HG02938 (cell line): ENCODE measurements around the gene COQ8A.

ENCODE experiments used
- ATAC-seq: cut with Tn5 transposase; IDR thresholded peaks from one replicate; pipeline ENCODE4 v1.9.1; 2021; ENCODE audit warnings: mild to moderate bottlenecking, moderate library complexity; ENCODE audit not compliant: unreplicated experiment

The COQ8A gene

DNA sequence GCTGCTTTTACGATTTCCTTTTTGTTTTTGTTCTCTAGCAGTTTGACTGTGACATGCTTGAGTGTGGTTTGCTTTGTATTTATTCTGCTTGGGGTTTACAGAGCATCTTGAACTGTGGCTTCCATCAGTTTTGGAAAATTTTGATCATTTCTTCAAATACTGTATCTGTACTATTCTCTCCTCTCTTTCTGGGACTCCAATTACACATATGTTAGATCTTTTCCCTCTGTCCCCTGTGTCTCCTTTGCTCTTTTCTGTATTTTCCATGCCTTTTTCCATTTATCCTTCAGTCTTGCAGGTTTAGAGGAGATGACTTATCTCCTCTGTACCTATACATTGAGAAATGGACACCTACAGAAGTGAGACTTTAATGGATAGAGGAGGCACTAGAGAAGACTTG lies 31.7 kb downstream of the COQ8A start:
- ATAC-seq, result no peak

DNA sequence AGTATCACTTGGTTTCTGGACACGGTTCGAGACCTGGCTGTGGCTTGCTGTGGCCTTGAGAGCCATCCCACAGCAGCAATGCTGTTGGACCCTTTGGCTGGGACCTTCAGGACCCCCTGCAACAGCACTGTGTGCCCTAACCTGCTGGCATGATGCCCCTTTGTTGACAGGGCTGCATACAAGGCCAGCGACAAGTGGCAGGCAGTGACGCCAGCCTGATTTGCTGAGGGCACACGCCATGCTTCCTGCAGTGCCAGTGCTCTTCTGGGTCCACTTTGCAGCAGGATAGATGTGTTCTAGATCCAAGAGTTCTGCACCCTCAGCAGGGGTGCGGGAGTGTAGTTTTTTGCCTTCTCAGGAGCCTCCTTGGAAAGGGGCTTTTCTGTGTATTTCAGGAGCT lies 32.8 kb downstream of the COQ8A start:
- ATAC-seq, result no peak

DNA sequence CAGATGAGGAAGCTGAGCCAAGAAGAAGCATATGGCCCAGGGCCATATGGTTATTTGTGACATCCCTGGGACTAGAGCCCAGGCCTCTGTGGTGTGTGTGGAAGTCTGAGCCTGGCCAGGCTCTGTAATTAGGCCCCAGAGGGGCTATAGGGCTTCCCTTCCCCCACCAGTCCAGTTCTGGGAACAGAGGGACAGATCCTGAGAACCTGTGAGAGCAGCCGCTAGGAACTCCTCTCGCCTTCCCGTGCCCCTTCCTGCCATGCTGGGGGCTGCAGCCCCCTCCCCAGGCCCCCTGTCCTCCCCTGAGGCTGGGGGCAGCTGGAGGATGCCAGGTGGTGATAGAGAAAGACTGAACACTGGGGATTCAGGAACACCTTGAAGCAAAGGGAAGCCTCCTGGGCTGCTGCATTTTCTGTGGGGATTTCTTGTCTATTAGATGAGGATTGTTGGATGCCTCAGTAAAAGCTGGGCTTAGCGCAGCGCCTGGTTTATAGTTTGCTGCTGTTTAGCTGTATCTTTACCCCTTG lies 33.3 kb downstream of the COQ8A start:
- ATAC-seq, result no peak

DNA sequence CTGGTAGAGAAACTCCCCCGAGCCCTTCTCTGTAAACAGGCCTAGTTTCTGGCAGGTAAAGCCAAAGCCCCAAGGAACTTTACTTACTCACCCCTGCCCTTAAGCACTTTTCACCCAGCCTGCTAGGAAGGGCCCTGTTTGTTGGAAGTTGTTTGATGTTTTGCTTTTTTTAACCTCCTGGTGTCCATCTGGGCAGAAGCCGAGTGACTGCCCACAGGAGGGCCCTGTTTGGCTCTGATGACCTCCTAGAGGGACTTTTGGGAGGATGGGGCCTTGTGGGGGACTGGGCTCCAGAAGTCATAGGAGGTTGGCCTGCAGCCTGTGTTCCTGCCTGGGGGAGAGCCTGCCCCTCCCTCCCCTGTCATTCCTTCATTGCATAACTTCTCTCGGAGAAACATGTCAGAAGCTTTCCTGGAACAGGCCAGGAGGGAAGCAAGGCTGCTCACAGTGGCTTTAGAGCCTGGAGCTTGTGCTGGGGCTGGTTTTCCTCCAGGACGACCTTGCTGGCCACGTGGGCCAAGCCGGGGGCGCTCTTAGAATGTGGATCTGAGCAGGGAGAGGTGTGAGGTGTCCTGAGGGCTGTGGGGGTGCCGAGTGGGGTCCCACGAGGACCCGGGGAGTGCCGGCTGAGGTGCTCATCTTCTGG lies 33.9 kb downstream of the COQ8A start:
- no peak for ATAC-seq

DNA sequence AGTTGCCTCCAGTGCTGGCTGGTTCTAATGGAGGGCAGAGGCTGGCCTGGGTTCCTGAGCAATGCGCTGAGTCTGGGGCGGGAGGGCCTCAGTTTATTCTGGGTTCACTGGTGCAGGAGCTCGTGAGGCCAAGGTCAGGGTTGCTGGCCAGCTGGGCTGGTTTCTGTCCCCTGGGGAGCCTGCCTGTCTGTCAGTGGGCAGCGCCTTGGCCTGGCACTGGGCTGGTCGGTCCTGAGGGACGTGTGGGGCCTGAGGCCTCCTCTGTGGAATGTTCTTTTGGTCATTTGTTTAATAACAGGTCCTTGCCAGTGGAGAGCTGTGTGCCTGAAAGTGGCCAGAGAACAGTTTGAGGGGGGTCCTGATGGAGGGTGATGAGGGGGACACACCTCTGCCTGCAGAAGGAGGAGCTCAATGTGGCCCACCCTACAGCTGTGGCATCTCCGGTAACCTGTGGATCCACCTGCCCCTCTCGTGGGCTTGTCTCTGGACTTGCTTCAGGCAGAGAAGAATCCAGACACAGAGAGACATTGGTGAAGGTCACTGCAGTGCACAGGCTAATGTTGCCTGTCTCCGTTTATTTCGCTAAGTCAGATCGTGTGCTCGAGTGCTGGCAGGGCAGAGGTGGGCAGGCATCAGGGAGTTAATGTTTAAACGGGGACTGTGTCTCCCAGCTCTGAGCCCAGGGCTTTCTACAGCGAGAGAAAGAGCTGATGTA lies 34.6 kb downstream of the COQ8A start:
- no peak for ATAC-seq

DNA sequence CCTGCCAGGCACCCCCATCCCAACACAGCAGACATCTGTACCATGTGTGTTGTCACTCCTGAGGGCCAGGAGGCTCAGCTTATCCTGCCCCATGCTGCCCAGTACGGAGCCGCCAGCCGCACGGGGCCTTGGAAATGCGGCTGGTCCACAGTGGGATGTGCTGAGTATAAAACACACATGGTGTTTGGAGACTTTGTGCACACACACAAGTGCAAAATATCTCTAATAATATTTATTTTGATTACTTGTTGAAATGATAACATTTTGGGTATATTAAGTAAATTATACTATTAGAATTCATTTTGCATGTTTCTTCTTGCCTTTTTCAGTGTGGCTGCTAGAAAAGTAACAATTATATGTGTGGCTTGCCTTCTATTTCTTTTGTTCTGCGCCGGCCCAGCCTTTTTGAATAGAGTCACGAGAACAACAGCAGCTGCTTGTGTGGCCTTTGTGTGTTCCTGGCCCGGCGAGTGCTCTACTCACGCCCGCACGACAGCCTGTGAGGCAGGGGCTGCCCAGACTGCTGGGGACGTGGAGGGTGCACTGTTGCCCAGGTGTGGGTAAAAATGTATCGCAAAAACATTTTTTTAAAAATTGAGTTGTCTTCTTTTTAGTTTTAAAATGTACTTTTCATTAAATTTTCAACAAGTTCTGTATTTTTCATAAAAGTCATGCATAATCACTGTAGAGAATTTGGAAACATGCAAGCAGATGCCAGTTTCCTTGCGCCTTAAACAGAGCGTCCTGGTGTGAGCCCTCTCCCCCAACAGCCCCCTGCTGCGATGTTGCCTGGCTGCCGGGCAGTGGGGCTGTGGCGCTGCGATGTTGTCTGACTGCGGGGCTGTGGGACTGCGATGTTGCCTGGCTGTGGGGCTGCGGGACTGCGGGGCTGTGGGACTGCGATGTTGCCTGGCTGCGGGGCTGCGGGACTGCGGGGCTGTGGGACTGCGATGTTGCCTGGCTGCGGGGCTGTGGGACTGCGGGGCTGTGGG lies 35.5 kb downstream of the COQ8A start:
- no peak for ATAC-seq

DNA sequence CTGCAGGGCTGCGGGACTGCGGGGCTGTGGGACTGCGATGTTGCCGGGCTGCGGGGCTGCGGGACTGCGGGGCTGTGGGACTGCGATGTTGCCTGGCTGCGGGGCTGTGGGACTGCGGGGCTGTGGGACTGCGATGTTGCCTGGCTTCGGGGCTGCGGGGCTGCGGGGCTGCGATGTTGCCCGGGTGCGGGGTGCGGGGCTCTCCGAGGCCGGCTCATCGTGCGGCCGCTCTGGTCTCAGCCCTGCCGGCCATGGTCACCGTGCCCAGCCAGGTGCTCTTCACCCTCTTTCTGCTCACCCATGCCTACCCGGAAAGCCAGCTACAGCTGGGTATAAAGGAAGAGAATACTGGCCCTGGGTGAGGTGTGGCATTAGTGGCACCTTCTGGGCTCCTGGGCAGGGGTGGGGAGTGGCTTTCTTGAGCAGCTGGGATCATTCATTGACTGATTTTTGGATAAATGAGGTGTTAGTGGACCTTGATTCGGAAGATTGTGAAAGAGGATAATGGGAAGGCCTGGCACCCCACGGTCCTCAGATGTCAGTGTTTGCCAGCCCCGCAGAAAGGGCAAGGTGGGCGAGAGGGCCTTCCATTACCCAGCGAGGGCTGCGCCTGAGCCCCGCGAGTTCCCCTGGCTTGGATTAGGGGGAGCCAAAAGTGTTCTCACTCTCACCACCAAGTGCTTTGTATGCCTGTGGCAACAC lies 36.3 kb downstream of the COQ8A start:
- ATAC-seq, result no peak

DNA sequence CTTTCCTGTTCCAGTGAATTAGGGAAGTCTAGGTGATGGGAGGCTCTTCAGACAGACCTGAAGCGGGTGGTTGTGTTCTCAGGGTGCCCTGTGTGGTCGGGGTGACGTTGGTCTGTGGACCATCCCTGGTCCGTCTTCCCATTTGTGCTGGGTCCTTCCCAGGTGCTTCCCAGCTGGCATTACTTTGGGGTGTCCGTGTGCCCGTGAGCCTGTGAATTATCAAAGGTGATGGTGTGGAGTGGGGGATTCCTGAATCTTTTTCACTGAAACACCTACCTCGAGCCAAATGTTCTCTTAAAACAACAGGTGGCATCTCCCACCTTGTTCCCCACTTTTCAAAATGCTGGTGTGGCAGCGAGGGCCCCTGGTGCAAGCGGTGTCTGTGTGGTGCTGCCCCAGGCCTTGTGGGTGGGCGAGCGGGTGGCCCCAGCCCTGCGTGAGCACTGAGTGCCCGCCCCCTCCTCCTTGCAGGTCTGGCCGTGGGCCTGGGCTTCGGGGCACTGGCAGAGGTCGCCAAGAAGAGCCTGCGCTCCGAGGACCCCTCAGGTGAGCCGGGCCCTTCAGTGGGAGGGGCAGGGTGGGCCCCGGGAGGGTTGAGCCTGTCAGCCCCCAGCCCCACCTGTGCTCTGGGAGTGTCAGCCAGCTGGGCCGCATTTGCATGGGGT lies 37.0 kb downstream of the COQ8A start:
- ATAC-seq, result no peak

DNA sequence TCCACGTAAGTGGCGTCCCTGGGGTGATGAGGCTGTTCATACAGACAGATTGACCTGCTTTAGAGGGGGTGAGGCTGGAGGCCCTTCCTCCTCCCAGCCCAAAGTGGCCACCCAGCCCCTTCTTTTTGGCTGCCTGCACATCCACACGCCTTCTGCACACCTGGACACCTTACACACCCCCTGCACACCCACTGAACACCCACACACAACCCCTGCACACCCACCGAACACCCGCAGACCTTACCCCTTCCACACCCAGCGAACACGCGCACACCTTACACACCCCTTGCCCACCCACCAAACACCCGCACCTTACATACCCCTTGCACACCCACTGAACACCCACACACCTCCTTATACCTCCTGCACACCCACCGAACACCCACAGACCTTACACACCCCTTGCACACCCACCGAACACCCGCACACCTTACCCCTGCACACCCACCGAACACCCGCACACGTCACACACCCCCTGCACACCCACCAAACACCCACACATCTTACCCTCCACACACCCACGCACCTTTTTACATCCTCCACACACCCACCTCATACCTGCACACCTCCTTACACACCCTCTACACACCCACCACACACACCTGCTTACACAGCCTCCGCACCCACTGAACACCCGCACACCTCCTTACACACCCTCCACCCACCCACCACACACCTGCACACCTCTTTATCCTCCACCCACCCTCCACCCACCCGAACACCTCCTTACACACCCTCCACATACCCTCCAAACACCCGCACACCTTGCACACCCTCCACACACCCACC lies 37.7 kb downstream of the COQ8A start:
- no peak for ATAC-seq

DNA sequence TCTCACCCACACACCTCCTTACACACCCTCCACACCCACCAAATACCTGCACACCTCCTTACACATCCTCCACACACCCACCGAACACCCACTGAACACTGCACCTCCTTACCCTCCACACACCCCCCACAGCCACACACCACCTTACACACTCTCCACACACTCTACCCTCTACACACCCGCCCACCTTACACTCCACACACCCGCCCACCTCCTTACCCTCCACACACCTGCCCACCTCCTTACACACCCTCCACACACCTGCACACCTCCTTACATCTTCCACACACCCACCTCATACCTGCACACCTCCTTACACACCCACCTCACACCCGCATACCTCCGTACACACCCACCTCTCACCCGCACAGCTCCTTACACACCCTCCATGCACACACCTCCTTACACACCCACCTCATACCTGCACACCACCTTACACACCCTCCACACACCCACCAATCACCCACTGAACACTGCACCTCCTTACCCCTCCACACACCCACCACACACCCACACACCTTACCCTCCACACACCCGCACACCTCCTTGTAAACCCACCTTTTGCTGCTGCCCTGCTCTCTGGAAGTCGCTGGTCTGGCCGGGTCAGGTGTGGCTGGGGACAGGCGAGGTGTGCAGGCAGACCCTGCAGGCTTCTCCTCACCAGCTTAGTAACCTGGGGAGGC lies 38.5 kb downstream of the COQ8A start:
- ATAC-seq, result no peak

DNA sequence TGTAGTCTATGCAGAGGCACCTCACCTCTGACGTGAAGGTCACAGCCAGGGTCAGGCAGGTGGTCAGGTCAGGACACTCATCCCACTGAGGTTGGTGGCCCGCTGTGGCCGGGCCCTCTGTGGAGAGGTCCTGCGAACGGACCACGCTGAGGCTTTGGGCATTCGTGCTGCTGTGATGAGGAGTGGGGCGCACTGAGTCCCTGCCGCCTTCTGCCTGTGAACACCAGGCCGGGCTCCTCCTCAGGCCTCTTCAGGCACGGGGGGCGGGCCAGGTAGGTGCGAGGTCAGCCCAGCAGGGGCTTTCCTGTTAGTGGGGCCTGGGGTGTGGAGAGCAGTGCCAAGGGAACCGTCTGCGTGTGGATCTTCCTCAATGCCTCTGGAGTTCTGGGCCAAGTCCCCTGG lies 39.0 kb downstream of the COQ8A start:
- ATAC-seq, result no peak

DNA sequence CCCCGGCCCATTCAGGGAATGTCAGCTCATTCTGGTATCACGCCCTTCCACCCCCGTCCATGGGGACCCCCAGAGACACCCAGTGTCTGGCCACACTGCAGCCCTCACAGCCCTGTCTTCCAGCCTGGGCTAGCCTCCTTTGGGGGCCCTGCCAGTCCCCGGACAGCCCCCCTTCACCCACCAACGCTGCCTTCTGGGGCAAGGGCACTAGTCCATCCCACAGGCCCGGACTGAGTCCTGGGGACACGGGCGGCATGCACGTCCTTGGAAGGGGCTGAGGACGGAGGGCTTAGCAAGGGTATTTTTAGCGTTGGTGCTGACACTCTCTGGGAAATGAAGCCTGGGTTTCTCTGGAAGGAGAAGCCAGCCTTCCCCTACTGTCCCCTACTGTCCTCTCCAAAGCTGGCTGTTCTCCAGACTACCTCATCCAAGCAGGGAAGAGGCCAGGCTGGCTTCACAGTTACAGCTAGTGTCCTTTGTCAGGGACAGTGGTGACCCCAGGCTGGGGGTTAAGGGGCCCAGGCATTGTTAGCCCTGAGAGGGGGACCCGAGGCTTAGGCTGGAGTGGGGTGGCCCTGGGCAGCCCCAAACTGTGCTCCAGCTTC lies 39.5 kb downstream of the COQ8A start:
- ATAC-seq, result no peak

DNA sequence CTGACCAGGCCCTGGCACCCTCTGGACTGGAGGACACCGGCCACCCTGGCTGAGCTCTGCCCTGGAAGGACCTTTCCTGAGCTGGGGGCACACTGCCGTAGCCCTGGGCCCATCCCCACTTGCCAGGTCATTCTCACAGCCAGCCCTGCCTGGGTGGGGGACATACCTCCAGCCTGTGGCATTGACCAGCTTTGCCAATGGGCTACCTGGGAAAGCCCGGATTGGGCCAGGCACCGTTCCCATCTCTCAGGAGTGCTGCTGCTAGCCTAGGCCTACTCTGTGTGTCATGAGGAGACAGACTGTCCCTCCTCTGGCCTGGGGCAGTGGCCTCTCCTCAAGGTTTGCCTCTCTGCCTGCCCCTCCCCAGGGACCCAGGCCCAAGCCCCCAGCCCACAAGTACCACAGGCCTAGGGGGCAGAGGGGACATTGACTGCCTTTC lies 40.0 kb downstream of the COQ8A start:
- ATAC-seq, result no peak

DNA sequence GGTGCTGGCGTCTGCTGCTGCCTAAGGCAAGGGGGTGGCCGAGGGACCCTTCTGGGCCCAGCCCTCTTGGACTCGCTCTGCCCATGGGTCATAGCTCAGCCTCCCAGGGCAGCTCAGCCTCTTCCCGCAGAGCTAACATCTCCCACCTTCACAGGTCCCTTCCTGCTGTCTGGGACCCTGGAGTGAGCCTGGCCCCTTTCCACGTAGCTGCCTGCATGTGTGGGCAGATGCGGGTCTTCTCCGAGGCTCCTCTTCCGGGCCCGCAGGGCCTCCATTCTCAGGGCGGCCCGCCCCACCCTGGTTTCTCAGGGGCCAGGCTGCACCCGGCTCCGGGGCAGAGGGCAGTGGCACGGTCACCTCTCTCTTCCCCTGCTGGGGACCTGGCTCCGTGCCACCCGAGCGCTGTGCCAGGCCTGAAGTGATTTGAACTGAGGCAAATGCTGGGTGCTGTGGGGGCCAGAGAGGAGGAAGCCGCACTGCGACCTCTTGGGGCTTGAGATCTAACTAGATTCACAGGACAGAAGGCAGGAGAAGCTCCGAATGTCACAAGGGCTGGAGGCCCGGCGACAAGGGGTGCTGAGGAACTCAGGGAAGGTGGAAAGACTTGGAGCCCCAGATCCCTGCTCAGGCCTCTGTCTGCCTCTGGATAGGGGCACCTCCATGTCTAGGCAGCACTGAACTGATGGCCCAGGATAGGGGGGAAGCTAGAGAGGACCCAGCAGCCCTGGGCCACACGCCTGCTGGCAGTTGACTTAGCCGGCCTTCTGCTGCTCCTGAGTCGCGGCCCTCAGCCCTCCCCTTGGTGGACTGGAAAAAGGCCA lies 40.7 kb downstream of the COQ8A start:
- ATAC-seq, result no peak

DNA sequence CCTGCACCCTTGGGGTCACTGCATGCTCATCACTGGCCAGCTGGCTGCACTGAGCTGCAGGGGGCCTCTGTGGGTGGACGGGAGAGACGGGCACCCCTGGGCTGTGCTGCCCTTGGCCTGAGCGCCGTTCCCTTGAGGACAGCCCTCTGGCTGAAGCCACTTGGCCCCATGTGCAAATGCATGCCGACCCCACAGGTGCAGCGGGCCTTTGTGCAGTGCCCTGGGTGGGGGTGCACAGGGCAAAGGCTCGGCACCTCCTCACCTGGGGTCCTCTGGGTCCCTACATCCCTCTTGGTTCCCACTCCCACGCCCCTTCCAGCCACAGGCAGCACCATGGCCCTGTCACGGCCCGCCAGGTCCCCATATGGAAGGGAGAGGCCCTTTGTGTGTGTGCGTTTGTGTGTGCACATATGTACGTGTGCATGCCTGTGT lies 41.3 kb downstream of the COQ8A start:
- ATAC-seq, result no peak

DNA sequence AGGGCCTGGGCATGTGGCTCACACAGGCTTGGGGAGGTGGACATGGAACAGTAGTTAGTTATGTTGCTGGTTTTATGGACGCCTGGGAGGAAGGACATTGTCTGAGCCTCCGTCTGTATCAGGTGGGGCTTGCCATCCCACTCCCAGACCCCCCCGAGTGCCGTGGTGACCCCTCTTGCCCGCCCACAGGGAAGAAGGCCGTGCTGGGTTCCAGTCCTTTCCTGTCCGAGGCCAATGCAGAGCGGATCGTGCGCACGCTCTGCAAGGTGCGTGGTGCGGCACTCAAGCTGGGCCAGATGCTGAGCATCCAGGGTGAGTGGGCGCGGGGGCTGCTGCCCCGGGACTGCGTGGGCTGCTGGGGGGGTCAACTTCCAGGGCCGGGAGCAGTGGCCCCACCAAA lies 41.7 kb downstream of the COQ8A start:
- no peak for ATAC-seq

DNA sequence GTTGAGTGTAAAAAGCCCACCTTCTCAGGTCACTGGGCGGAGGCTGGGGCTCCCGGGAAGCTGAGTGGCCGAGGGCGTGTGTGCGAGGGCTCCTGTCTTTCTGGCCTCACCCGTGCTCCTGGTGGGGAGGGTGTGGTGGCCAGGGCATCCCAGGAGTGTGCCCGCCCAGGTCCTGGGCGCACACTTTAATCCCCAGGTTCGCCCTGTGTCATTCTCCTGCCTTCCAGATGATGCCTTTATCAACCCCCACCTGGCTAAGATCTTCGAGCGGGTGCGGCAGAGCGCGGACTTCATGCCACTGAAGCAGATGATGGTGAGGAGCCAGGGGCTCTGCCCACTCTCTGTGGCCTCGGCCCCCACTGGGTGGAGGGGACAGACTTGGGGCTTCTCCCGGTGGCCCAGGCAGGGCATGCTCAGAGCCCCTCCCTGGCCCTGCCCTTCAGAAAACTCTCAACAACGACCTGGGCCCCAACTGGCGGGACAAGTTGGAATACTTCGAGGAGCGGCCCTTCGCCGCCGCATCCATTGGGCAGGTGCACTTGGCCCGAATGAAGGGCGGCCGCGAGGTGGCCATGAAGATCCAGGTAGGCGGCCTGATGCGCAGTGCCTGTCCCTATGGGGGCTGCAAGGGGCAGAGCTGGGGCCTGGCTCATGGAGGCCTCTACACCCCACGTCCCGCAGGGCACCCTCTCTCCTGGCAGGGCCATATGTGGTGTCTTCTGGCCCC lies 42.5 kb downstream of the COQ8A start:
- no peak for ATAC-seq
